Loucy (cell line): ENCODE results near the gene NDUFS5.
"Not testable (repeated sequence)": the region's sequence is repeated elsewhere in the genome, so short reads cannot be mapped to it uniquely, and the experiment has no call there.

Experiments
- H2AFZ ChIP-seq: fragments of 200-600 bp; sonication (generic); 2 replicates; pipeline ENCODE4 v1.6.0; 2016; ENCODE audit warnings: antibody characterized with exemption, mild to moderate bottlenecking, low read length, moderate library complexity
- H3F3A ChIP-seq: fragments of 200-600 bp; 2 replicates; pipeline ENCODE4 v1.6.0; 2016; ENCODE audit warnings: antibody characterized with exemption, low read depth, mild to moderate bottlenecking
- H3K27me3 ChIP-seq: fragments of 200-600 bp; sonication (generic); 2 replicates; pipeline ENCODE4 v1.6.1; 2014; ENCODE audit warnings: low read length, mild to moderate bottlenecking; ENCODE audit not compliant: insufficient read depth, poor library complexity, severe bottlenecking
- H3K36me3 ChIP-seq: fragments of 200-600 bp; sonication (generic); 2 replicates; pipeline ENCODE4 v1.6.1; 2016; ENCODE audit warnings: low read length; ENCODE audit not compliant: insufficient read depth
- H3K4me1 ChIP-seq: fragments of 200-600 bp; sonication (generic); 2 replicates; pipeline ENCODE4 v1.5.1; 2014; ENCODE audit warnings: low read length, mild to moderate bottlenecking; ENCODE audit not compliant: insufficient read depth, poor library complexity, severe bottlenecking
- H3K4me2 ChIP-seq: fragments of 200-600 bp; sonication (generic); 2 replicates; pipeline ENCODE4 v1.6.0; 2014; ENCODE audit warnings: antibody characterized with exemption, low read length, low read depth, mild to moderate bottlenecking; ENCODE audit not compliant: poor library complexity, severe bottlenecking
- H3K4me3 ChIP-seq: fragments of 200-600 bp; sonication (generic); 2 replicates; pipeline ENCODE4 v1.5.1; 2014; ENCODE audit warnings: low read length, mild to moderate bottlenecking, mixed read lengths; ENCODE audit not compliant: poor library complexity, severe bottlenecking
- H3K79me2 ChIP-seq: fragments of 200-600 bp; sonication (generic); 2 replicates; pipeline ENCODE4 v1.6.1; 2014; ENCODE audit warnings: low read length; ENCODE audit not compliant: insufficient read depth
- H3K9ac ChIP-seq: fragments of 200-600 bp; sonication (generic); 2 replicates; pipeline ENCODE4 v1.6.0; 2014; ENCODE audit warnings: mild to moderate bottlenecking, low read depth, low read length, moderate library complexity; ENCODE audit not compliant: poor library complexity, severe bottlenecking
- H3K9me2 ChIP-seq: fragments of 200-600 bp; sonication (generic); replicated peaks from 2 replicates; pipeline ENCODE4 v1.6.1; 2016; ENCODE audit warnings: low read depth, low read length, mixed read lengths
- H3K9me3 ChIP-seq: fragments of 200-600 bp; sonication (generic); 2 replicates; pipeline ENCODE4 v1.6.1; 2014; ENCODE audit warnings: mild to moderate bottlenecking, antibody characterized with exemption, low read length, low read depth; ENCODE audit not compliant: insufficient read depth
- H4K20me1 ChIP-seq: fragments of 200-600 bp; sonication (generic); 2 replicates; pipeline ENCODE4 v1.6.0; 2014; ENCODE audit warnings: antibody characterized with exemption, low read length, mild to moderate bottlenecking; ENCODE audit not compliant: insufficient read depth, poor library complexity, severe bottlenecking
- CTCF ChIP-seq: fragments of 200-600 bp; sonication (generic); conservative IDR thresholded peaks from 2 replicates; pipeline ENCODE4 v1.5.1; 2014; ENCODE audit warnings: mild to moderate bottlenecking, antibody characterized with exemption, low read length
- EZH2phosphoT487 ChIP-seq: fragments of 200-600 bp; IDR thresholded peaks from 2 replicates; pipeline ENCODE4 v1.6.1; 2018; ENCODE audit warnings: antibody characterized with exemption, mild to moderate bottlenecking, moderate library complexity, borderline replicate concordance

NDUFS5 gene

GRCh38 chr1:39006726-39007645, 19.2 kb upstream of the NDUFS5 start:
- H4K20me1 ChIP-seq: no peaks in the 10 kb centered on the region
- TF ChIP-seq EZH2phosphoT487: no peak
- TF ChIP-seq CTCF: no peak

DNA sequence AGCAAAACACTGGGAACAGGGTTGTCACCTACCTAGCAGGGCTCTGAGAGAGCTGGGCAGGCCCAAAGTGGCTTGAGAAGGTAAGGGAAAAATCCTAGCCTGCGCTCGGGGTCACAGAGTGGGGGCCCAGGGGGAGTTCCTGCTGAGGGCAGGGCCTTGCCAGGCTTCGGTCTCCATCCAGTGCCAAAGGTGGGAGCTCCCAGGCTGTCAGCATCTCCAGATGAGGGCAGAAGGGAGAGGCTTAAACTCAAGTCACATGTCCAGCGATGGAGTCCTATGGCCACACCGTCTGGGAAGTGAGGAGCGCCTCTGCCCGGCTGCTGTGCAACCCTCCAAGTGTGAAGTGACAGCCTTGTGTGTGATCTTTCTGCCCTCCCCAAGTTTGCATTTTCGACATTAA, 11.2 kb upstream of the NDUFS5 start:
- H3F3A ChIP-seq, H3K9me3 ChIP-seq, H3K4me3 ChIP-seq, H4K20me1 ChIP-seq, H3K9ac ChIP-seq, H3K27me3 ChIP-seq, H3K4me1 ChIP-seq, H3K79me2 ChIP-seq, H3K9me2 ChIP-seq, H3K4me2 ChIP-seq, H2AFZ ChIP-seq, H3K36me3 ChIP-seq: not testable (repeated sequence)

More at GRCh38 chr1:39006726-39007645, 19.2 kb upstream of the NDUFS5 start:
- H3K4me1 ChIP-seq: no peaks in the 10 kb centered on the region
- H3K36me3 ChIP-seq: peaks cover 65% of the 10 kb centered on the region
- H3K79me2 ChIP-seq: no peaks in the 10 kb centered on the region
- no peaks in the 10 kb centered on the region for H3K9me3 ChIP-seq
- H3K4me3 ChIP-seq: no peak overlapping the region
- no peak overlapping the region for H2AFZ ChIP-seq
- H3K9ac ChIP-seq: no peak overlapping the region
- no peak overlapping the region for H3K4me2 ChIP-seq
- no peaks in the 10 kb centered on the region for H3K9me2 ChIP-seq
- H3K27me3 ChIP-seq: no peaks in the 10 kb centered on the region
- no peaks in the 10 kb centered on the region for H3F3A ChIP-seq

DNA sequence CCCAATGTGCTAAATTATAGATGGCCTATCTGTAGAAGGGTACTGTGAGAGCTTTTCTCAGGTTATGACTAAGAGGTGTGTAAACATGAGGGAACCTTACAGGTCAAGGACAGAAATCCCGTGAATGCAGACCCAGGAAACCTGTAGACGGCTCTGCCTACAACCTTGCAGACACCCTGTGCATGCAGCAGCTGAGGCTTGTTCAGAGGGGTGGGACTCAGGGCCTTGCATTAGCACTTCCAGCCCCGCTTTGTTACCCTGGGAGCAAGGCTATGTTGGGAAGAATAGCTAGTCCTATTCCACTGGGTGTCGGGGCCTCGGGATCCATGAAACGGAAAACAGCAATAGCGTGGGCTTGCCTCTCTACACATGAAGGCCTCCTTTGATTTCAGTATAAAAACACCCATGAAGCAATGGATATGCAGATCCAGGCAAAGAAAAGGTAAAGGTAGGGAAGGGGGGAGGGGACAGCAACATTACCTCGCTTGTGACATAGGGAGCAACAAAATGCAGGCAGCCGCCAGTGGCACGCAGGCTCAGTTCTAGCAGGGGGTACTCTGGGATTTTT, 9.5 kb upstream of the NDUFS5 start:
- no peak overlapping the region for H3K9ac ChIP-seq
- no peaks in the 10 kb centered on the region for H3K27me3 ChIP-seq
- H3F3A ChIP-seq: no peaks in the 10 kb centered on the region

More for the DNA sequence above, 9.5 kb upstream of the NDUFS5 start:
- Histone ChIP-seq H3K36me3 (no peaks in the 10 kb centered on the region), H3K4me1 (no peaks in the 10 kb centered on the region), H3K79me2 (no peaks in the 10 kb centered on the region), H2AFZ (no peak overlapping the region), H3K9me2 (no peaks in the 10 kb centered on the region), H3K9me3 (no peaks in the 10 kb centered on the region), H3K4me2 (no peak overlapping the region), H3K4me3 (no peak overlapping the region), H4K20me1 (no peaks in the 10 kb centered on the region)
- TF ChIP-seq EZH2phosphoT487: no peak
- no peak for TF ChIP-seq CTCF
